Measurements from ENCODE around the gene TNP2. TPM values are rescaled to one million over a fixed set of nuclear protein-coding genes. Genes with fewer than 3 reads are reported as not detected.
"Not testable (repeated sequence)": the region's sequence is repeated elsewhere in the genome, so short reads cannot be mapped to it uniquely, and the experiment has no call there.

Gene TNP2
- polyA plus RNA-seq, 1 of the 3 experiments (the other 2 are of a cell fraction): not detected

GRCh38 chr16:11298950-11299547 lies 29.9 kb upstream of the TNP2 start:
- H3K4me1 ChIP-seq (ENCODE audit: control insufficient read depth in 1 of 2, insufficient read depth in 2 of 2, low read depth in 1 of 2, low read length in 1 of 2): peaks cover 0 to 27% of the 10 kb centered on the region in 2 experiments; a peak in 2 of 4 replicates
- H3F3A ChIP-seq (replicated peaks; ENCODE audit: insufficient read depth); DNase-seq; H3K9me2 ChIP-seq; H3K79me2 ChIP-seq (ENCODE audit: insufficient read depth); H3K27me3 ChIP-seq (ENCODE audit: insufficient read depth); H3K9me3 ChIP-seq; H3K4me3 ChIP-seq (ENCODE audit: low read depth in 2 of 2, low read length in 1 of 2); H3K9ac ChIP-seq; H2AFZ ChIP-seq (ENCODE audit: low read depth); POLR2A ChIA-PET; H3K4me2 ChIP-seq; H3K36me3 ChIP-seq (replicated peaks in 1 of 2; ENCODE audit: control insufficient read depth in 1 of 2, insufficient read depth in 2 of 2, low read length in 1 of 2); H3K27ac ChIP-seq (ENCODE audit: low read depth in 2 of 2, low read length in 1 of 2); H4K20me1 ChIP-seq (ENCODE audit: insufficient read depth): not testable (repeated sequence)
- CTCF ChIA-PET: interaction anchor here (2.8 kb wide), 1 partner anchor 43 kb away, joined by 23 read pairs; the partner anchor contains the start of gene SOCS1
- 91% methylated on average over 13 of the region's 13 CpGs for WGBS (ENCODE audit: low lambda C conversion rate)

GRCh38 chr16:11298143-11298900 lies 29.2 kb upstream of the TNP2 start:
- ChIA-PET POLR2A (interaction anchor here (1.1 to 1.3 kb wide), 2 partner anchors 21 to 39 kb away, joined by 3 read pairs; no protein-coding TSS in a partner anchor), CTCF (interaction anchor here (0.7 to 2.8 kb wide), 14 partner anchors 11 to 348 kb away, joined by 3 to 23 read pairs (median 4); partner anchors contain the start of genes PRM2 and SOCS1)
- H2AFZ ChIP-seq (ENCODE audit: low read depth): no peak overlapping the region
- no peaks in the 10 kb centered on the region for H3K9me2 ChIP-seq
- no peaks in the 10 kb centered on the region for H3K79me2 ChIP-seq (ENCODE audit: insufficient read depth)
- no peaks in the 10 kb centered on the region for H3K9me3 ChIP-seq
- H3K27me3 ChIP-seq (ENCODE audit: insufficient read depth): no peaks in the 10 kb centered on the region
- no peaks in the 10 kb centered on the region for H4K20me1 ChIP-seq (ENCODE audit: insufficient read depth)
- peak overlapping the region in 1 of 2 experiments; percentile 86; a peak in 2 of 4 replicates for H3K27ac ChIP-seq (ENCODE audit: low read depth in 2 of 2, low read length in 1 of 2)
- no peak overlapping the region for H3K9ac ChIP-seq
- peaks cover 3% of the 10 kb centered on the region for H3F3A ChIP-seq (replicated peaks; ENCODE audit: insufficient read depth)
- WGBS (ENCODE audit: low lambda C conversion rate): 87% methylated on average over 5 of the region's 5 CpGs
- no peak overlapping the region for H3K4me3 ChIP-seq (ENCODE audit: low read depth in 2 of 2, low read length in 1 of 2)
- DNase-seq: no peak
- no peaks in the 10 kb centered on the region for H3K36me3 ChIP-seq (replicated peaks in 1 of 2; ENCODE audit: control insufficient read depth in 1 of 2, insufficient read depth in 2 of 2, low read length in 1 of 2)
- H3K4me2 ChIP-seq: peak overlapping the region; percentile 34; the same call in 1 of the 2 replicates
- TF ChIP-seq NRF1 (IDR thresholded peaks at IDR 0.05; ENCODE audit: low read depth, low read length) (no peak), MAX (IDR thresholded peaks at IDR 0.05; ENCODE audit: low read depth) (no peak), SIN3A (IDR thresholded peaks at IDR 0.05; ENCODE audit: borderline replicate concordance, low read depth, low read length) (no peak), ZBTB33 (IDR thresholded peaks at IDR 0.05; ENCODE audit: borderline replicate concordance, low read depth) (no peak), TEAD4 (IDR thresholded peaks at IDR 0.05; ENCODE audit: borderline replicate concordance, insufficient read depth) (no peak), REST (IDR thresholded peaks at IDR 0.05; ENCODE audit: low read depth, low read length) (no peak), RCOR1 (IDR thresholded peaks at IDR 0.05; ENCODE audit: low read length) (no peak), GABPA (IDR thresholded peaks at IDR 0.05; ENCODE audit: low read depth) (no peak), CHD2 (IDR thresholded peaks at IDR 0.05; ENCODE audit: low read length, partially characterized antibody) (no peak), MXI1 (IDR thresholded peaks at IDR 0.05; ENCODE audit: low read depth, low read length) (no peak), EZH2phosphoT487 (IDR thresholded peaks at IDR 0.05; ENCODE audit: borderline replicate concordance, low read depth) (no peak), POLR2AphosphoS5 (IDR thresholded peaks at IDR 0.05; ENCODE audit: low read depth, low read length) (no peak), TAF1 (IDR thresholded peaks at IDR 0.05; ENCODE audit: borderline replicate concordance, low read depth, low read length) (no peak), MEF2A (IDR thresholded peaks at IDR 0.05; ENCODE audit: borderline replicate concordance, low read depth) (no peak), GATA2 (CRISPR knock-in tag; IDR thresholded peaks at IDR 0.05) (no peak), YY1 (IDR thresholded peaks at IDR 0.05; ENCODE audit: low read depth) (no peak), IRF3 (IDR thresholded peaks at IDR 0.05; ENCODE audit: low read depth, low read length) (no peak)
- H3K4me1 ChIP-seq (ENCODE audit: control insufficient read depth in 1 of 2, insufficient read depth in 2 of 2, low read depth in 1 of 2, low read length in 1 of 2): peaks cover 0 to 21% of the 10 kb centered on the region in 2 experiments; a peak in 2 of 4 replicates

All from SK-N-SH (cell line).